Suprapubic skin (tissue), 4 donors: Measurements from ENCODE around the gene MLF2. TPM values are rescaled to one million over a fixed set of nuclear protein-coding genes. Genes with fewer than 3 reads are reported as not detected.

ENCODE experiments used
- DNase-seq, 2 donors: peaks; one replicate each; pipeline ENCODE4 v3.0.0-alpha.2; 2019; ENCODE audit warnings: low spot score in 2 of 2
- H3K27ac ChIP-seq: fragments of 200-600 bp; sonication (generic); one replicate; pipeline ENCODE4 v1.5.1; 2019
- H3K27me3 ChIP-seq: fragments of 200-600 bp; sonication (generic); one replicate; pipeline ENCODE4 v1.5.1; 2019
- H3K36me3 ChIP-seq: fragments of 200-600 bp; sonication (generic); one replicate; pipeline ENCODE4 v1.5.1; 2019
- H3K4me1 ChIP-seq: fragments of 200-600 bp; sonication (generic); one replicate; pipeline ENCODE4 v1.5.1; 2019
- H3K4me3 ChIP-seq: fragments of 200-600 bp; sonication (generic); one replicate; pipeline ENCODE4 v1.5.1; 2019; ENCODE audit warnings: mild to moderate bottlenecking
- H3K9me3 ChIP-seq: fragments of 200-600 bp; sonication (generic); one replicate; pipeline ENCODE4 v1.5.1; 2019
- CTCF ChIP-seq, 2 donors: fragments of 200-600 bp in 1 of 2; fragments of 450-650 bp in 1 of 2; sonication (generic) in 1 of 2; IDR thresholded peaks; one replicate each; pipeline ENCODE4 v1.5.1; 2016 to 2019; ENCODE audit warnings: antibody characterized with exemption in 2 of 2, mild to moderate bottlenecking in 1 of 2, moderate library complexity in 1 of 2
- EP300 ChIP-seq: sonication (generic); formaldehyde crosslinking; IDR thresholded peaks from one replicate; pipeline ENCODE4 v1.6.1; 2017; ENCODE audit warnings: antibody characterized with exemption
- POLR2A ChIP-seq, 2 donors: fragments of 450-650 bp; IDR thresholded peaks; one replicate each; pipeline ENCODE4 v1.6.1; 2017; ENCODE audit warnings: antibody characterized with exemption in 2 of 2, mild to moderate bottlenecking in 2 of 2, moderate library complexity in 2 of 2
- POLR2AphosphoS5 ChIP-seq, 3 donors: sonication (generic); formaldehyde crosslinking; IDR thresholded peaks; one replicate each; pipeline ENCODE4 v1.6.1; 2017; ENCODE audit warnings: antibody characterized with exemption in 3 of 3
- WGBS: methylation state at CpG from one replicate; pipeline ENCODE4 v1.1.5; 2018; 5-methylcytosine and 5-hydroxymethylcytosine counted together
- total RNA-seq, 4 donors: library from RNA; depleted of rRNA; stranded (reverse); fragments of >200 nt; gene quantifications; one replicate each; pipeline ENCODE4 v1.1.0, GENCODE V29; 2016

Gene MLF2
- total RNA-seq, 4 donors from 2014 or later, result 147 to 195 (median 180) TPM

DNA sequence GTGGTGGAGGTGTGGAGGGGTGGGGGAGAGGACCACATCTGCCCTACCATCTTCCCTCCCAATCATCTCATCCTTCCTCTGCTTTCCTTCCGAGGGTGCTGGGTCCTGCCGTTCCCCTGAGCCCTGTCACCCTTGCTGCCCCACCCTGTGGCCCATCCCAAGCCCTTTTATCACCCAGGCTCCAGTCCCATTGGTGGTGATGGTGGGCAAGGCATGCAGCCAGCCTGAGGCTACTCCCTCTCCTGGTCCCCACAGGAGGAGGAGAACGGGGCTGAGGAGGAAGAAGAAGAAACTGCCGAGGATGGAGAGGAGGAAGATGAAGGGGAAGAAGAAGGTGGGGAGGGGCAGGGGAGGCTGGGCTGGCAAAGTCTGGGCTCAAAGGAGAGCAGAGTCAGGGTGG, 16.7 kb upstream of the MLF2 start:
- H3K27ac ChIP-seq, result no peak overlapping the region
- H3K9me3 ChIP-seq, result no peaks in the 10 kb centered on the region
- TF ChIP-seq EP300 (no peak), CTCF (IDR thresholded peaks at IDR 0.05) (no peak), POLR2AphosphoS5 (IDR thresholded peaks at IDR 0.05) (no peak), POLR2A (IDR thresholded peaks at IDR 0.05) (no peak)
- peaks cover 71% of the 10 kb centered on the region for H3K4me1 ChIP-seq
- peaks cover 19% of the 10 kb centered on the region for H3K36me3 ChIP-seq
- 47% methylated on average over 4 of the region's 4 CpGs for WGBS
- H3K4me3 ChIP-seq, result no peak overlapping the region
- H3K27me3 ChIP-seq, result no peaks in the 10 kb centered on the region
- DNase-seq, result no peak

GRCh38 chr12:6768990-6769389, 16.0 kb upstream of the MLF2 start:
- TF ChIP-seq CTCF (IDR thresholded peaks at IDR 0.05) (no peak), POLR2A (IDR thresholded peaks at IDR 0.05) (no peak), POLR2AphosphoS5 (IDR thresholded peaks at IDR 0.05) (no peak), EP300 (no peak)
- Histone ChIP-seq H3K36me3 (peaks cover 19% of the 10 kb centered on the region), H3K4me3 (peak overlapping the region; percentile 79), H3K27ac (no peak overlapping the region), H3K4me1 (peaks cover 77% of the 10 kb centered on the region), H3K9me3 (no peaks in the 10 kb centered on the region), H3K27me3 (no peaks in the 10 kb centered on the region)
- 49% methylated on average over 6 of the region's 6 CpGs for WGBS
- DNase-seq, result no peak

- Histone ChIP-seq H3K27me3 (no peaks in the 10 kb centered on the region), H3K4me1 (peaks cover 77% of the 10 kb centered on the region), H3K36me3 (peaks cover 19% of the 10 kb centered on the region), H3K27ac (no peak overlapping the region), H3K9me3 (no peaks in the 10 kb centered on the region), H3K4me3 (peak overlapping the region; percentile 79)
- WGBS, result 22% methylated on average over 3 of the region's 6 CpGs
- no peak for DNase-seq
- TF ChIP-seq POLR2AphosphoS5 (IDR thresholded peaks at IDR 0.05) (no peak), POLR2A (IDR thresholded peaks at IDR 0.05) (no peak), EP300 (no peak), CTCF (IDR thresholded peaks at IDR 0.05) (no peak)
These were observed 15.5 kb upstream of the MLF2 start for GRCh38 chr12:6768437-6768914.

DNA sequence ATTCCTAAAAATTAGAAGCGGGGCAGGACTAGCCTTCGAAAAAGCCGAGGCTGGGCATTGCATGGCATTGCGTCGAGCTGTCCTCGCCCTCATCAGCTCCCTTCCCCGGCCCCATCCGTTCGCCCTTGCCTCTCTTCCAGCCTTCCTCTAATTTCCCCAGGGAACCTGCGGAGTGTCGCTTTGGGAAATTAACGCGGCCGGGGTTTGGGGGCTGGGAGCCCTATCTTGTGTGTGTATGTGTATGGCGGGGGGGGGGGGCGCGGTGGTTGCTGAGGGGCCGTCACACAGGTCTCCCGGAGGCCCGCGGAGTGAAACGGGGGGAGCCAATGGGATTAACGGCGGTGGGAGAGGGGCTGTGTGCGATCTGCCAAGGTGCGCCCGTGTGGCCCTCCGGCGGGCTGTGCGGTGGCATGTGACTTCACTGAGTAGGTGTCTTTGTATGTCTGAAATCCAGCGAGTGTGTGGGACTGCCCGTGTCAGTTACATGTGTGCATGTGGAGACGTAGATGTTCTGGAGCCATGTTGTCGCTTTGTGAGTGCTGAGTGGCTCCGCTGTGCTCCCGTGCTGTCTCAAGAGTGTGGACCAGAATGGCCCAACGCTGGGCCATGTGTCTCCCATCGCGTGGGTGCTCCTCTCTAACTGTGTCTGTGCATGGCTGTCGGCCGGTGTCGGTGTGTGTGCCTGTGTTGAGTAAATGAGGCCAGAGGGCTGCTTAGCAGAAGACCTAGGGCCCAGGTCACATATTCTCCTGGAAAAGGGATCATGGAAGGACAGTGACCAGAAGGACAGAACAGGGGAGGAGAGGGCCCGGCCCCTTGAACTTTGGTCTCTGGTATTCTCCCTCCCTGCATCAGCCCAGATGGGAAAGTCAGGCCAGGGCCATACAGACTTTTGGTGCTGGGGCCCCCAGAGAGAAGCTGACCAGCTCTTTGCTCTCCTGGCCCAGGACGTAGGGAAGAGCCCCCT, 14.7 kb upstream of the MLF2 start:
- H3K36me3 ChIP-seq, result peaks cover 19% of the 10 kb centered on the region
- H3K4me3 ChIP-seq, result peak overlapping the region; percentile 79
- H3K9me3 ChIP-seq, result no peaks in the 10 kb centered on the region
- H3K27ac ChIP-seq, result peak overlapping the region; percentile 95
- no peak for TF ChIP-seq CTCF (IDR thresholded peaks at IDR 0.05)
- no peak for TF ChIP-seq POLR2AphosphoS5 (IDR thresholded peaks at IDR 0.05)
- no peak for TF ChIP-seq EP300
- TF ChIP-seq POLR2A (IDR thresholded peaks at IDR 0.05), result no peak
- H3K27me3 ChIP-seq, result no peaks in the 10 kb centered on the region
- no peak for DNase-seq
- 17% methylated on average over 25 of the region's 44 CpGs for WGBS
- H3K4me1 ChIP-seq, result peaks cover 75% of the 10 kb centered on the region

- H3K4me3 ChIP-seq, result peak overlapping the region; percentile 79
- under 1% methylated on average over 26 of the region's 88 CpGs for WGBS
- H3K9me3 ChIP-seq, result no peaks in the 10 kb centered on the region
- H3K27ac ChIP-seq, result peak overlapping the region; percentile 95
- H3K4me1 ChIP-seq, result peaks cover 70% of the 10 kb centered on the region
- peaks cover 19% of the 10 kb centered on the region for H3K36me3 ChIP-seq
- H3K27me3 ChIP-seq, result no peaks in the 10 kb centered on the region
- TF ChIP-seq POLR2AphosphoS5 (IDR thresholded peaks at IDR 0.05) (peak in 1 of 3 donors; percentile 33), CTCF (IDR thresholded peaks at IDR 0.05) (peak; percentile 45 to 90), EP300 (no peak), POLR2A (IDR thresholded peaks at IDR 0.05) (no peak)
- peak; percentile 88 to 89 for DNase-seq
These were observed 13.9 kb upstream of the MLF2 start for GRCh38 chr12:6766651-6767349.
